Fibroblast of lung (primary cell): Measurements from ENCODE around the gene DDX42. TPM values are rescaled to one million over a fixed set of nuclear protein-coding genes. Genes with fewer than 3 reads are reported as not detected.

Experiments used
- DNase-seq, 2 donors: peaks; one replicate each; pipeline versions ENCODE4 v3.0.0 to v3.0.0-alpha.2; 2010; ENCODE audit warnings: low read depth in 2 of 2
- H2AFZ ChIP-seq: 2 replicates; pipeline ENCODE4 v1.5.1; 2012; ENCODE audit warnings: low read length, control low read depth, inconsistent platforms
- H3K27ac ChIP-seq: 2 replicates; pipeline ENCODE4 v1.5.1; 2011; ENCODE audit warnings: low read length, control low read depth; ENCODE audit not compliant: insufficient read depth
- H3K27me3 ChIP-seq: 2 replicates; pipeline ENCODE4 v1.5.1; 2011; ENCODE audit warnings: mild to moderate bottlenecking, low read length; ENCODE audit not compliant: control insufficient read depth, insufficient read depth
- H3K36me3 ChIP-seq: 2 replicates; pipeline ENCODE4 v1.5.1; 2011; ENCODE audit warnings: low read length; ENCODE audit not compliant: control insufficient read depth, insufficient read depth
- H3K4me1 ChIP-seq: 2 replicates; pipeline ENCODE4 v1.5.1; 2011; ENCODE audit warnings: low read length; ENCODE audit not compliant: control insufficient read depth, insufficient read depth; ENCODE audit errors: extremely low read depth
- H3K4me2 ChIP-seq: 2 replicates; pipeline ENCODE4 v1.5.1; 2011; ENCODE audit warnings: low read length, control low read depth; ENCODE audit not compliant: insufficient read depth; ENCODE audit errors: extremely low read depth
- H3K4me3 ChIP-seq, 4 experiments: fragments of 200-600 bp in 1 of 4; sonication (generic) in 1 of 4; replicated peaks in 1 of 4; 2 replicates each; pipeline ENCODE4 v1.5.1; 2011 to 2016; ENCODE audit warnings: low read length in 4 of 4, low read depth in 3 of 4, mild to moderate bottlenecking in 3 of 4, control low read depth in 2 of 4, inconsistent platforms in 1 of 4, mixed read lengths in 1 of 4; ENCODE audit not compliant: insufficient read depth in 1 of 4; ENCODE audit errors: control extremely low read depth in 1 of 4
- H3K79me2 ChIP-seq: 2 replicates; pipeline ENCODE4 v1.5.1; 2012; ENCODE audit warnings: mild to moderate bottlenecking, low read length, inconsistent platforms; ENCODE audit not compliant: control insufficient read depth, insufficient read depth
- H3K9ac ChIP-seq: 2 replicates; pipeline ENCODE4 v1.5.1; 2011; ENCODE audit warnings: mild to moderate bottlenecking, low read length, control low read depth; ENCODE audit not compliant: insufficient read depth
- H3K9me3 ChIP-seq: 2 replicates; pipeline ENCODE4 v1.5.1; 2012; ENCODE audit warnings: low read depth, low read length; ENCODE audit not compliant: control insufficient read depth, insufficient read depth
- H4K20me1 ChIP-seq: 2 replicates; pipeline ENCODE4 v1.5.1; 2011; ENCODE audit warnings: low read length; ENCODE audit not compliant: control insufficient read depth, insufficient read depth; ENCODE audit errors: extremely low read depth
- CTCF ChIP-seq, 2 donors: IDR thresholded peaks in 1 of 2; conservative IDR thresholded peaks in 1 of 2; 1 replicate in 1 of 2; 2 replicates in 1 of 2; pipeline ENCODE4 v1.5.1; 2011 to 2012; ENCODE audit warnings: low read length in 2 of 2, control low read depth in 1 of 2, inconsistent platforms in 1 of 2, low read depth in 1 of 2, mild to moderate bottlenecking in 1 of 2
- EZH2 ChIP-seq: IDR thresholded peaks from 2 replicates; pipeline ENCODE4 v1.5.1; 2012; ENCODE audit warnings: low read length, control low read depth, mild to moderate bottlenecking; ENCODE audit errors: missing control alignments
- polyA plus RNA-seq, 2 donors: library from polyadenylated mRNA; depleted of rRNA in 1 of 2; stranded (reverse) in 1 of 2; unstranded in 1 of 2; fragments of >200 nt; gene quantifications; 2 replicates each; pipeline ENCODE4 v1.2.1, GENCODE V29; 2011 to 2012; ENCODE audit warnings: missing spikeins in 1 of 2
- total RNA-seq: library from RNA; depleted of rRNA; stranded (reverse); fragments of >200 nt; gene quantifications from 2 replicates; pipeline ENCODE4 v1.2.1, GENCODE V29; 2014

The DDX42 gene
- total and polyA plus RNA-seq, 2 donors (not counting 1 experiment from before 2014, with no cell fraction given), result 61.8 to 81.5 TPM

DNA sequence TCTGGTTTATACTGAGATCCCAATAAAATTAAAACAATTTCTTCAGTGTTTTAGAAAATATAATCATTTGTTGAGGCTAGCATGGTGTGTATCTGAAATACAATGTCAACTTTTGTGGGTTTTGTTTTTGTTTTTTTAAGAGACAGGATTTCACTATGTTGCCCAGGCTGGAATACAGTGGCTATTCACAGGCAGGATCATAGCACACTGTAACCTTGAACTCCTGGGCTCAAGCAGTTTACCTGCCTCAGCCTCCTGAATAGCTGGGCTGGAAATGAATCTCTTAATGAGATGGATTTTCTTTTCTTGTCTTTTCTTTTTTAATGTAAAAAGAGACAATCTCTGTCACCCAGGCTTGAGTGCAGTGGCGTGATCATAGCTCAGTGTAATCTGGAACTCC, 12.1 kb downstream of the DDX42 start:
- Histone ChIP-seq H2AFZ (no peak overlapping the region), H3K4me2 (no peak overlapping the region), H4K20me1 (no peaks in the 10 kb centered on the region), H3K36me3 (peaks cover 10% of the 10 kb centered on the region), H3K9me3 (no peaks in the 10 kb centered on the region), H3K9ac (no peak overlapping the region), H3K4me3 (no peak overlapping the region), H3K4me1 (no peaks in the 10 kb centered on the region), H3K27me3 (no peaks in the 10 kb centered on the region), H3K79me2 (peaks cover 68% of the 10 kb centered on the region), H3K27ac (no peak overlapping the region)
- no peak for DNase-seq
- no peak for TF ChIP-seq EZH2
- no peak for TF ChIP-seq CTCF (conservative IDR thresholded peaks at IDR 0.05 in 1 of 2, IDR thresholded peaks at IDR 0.05 in 1 of 2; ENCODE audit: low read depth in 1 of 2, low read length in 2 of 2)

DNA sequence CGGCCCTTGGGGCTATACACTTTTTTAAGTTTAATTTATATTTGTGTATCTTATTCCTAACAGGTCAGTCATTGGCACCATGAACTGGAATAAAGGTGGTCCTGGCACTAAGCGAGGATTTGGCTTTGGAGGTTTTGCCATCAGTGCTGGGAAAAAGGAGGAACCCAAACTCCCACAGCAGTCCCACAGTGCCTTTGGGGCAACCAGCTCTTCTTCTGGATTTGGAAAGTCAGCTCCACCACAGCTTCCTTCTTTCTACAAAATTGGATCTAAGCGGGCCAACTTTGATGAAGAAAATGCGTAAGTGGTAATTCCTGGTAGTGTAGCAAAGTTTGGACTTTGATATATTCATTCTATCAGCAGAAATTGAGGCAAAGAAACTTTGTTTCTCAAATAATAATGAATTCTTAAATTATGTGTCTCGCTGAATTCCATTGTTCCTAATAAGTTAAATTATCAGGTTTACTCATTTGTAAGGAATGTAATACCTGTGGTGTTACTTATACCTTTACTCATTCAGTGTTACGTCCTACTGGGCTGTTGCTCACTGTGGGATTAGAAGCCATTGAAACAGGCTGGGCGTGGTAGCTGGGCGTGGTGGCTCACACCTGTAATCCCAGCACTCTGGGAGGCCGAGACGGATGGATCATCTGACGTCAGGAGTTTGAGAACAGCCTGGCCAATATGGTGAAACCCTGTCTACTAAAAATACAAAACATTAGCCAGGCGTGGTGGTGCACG, 13.2 kb downstream of the DDX42 start:
- no peak for TF ChIP-seq CTCF (conservative IDR thresholded peaks at IDR 0.05 in 1 of 2, IDR thresholded peaks at IDR 0.05 in 1 of 2; ENCODE audit: low read depth in 1 of 2, low read length in 2 of 2)
- no peak for TF ChIP-seq EZH2
- no peak overlapping the region for H3K4me3 ChIP-seq
- H4K20me1 ChIP-seq, result no peaks in the 10 kb centered on the region
- no peak for DNase-seq
- H3K4me1 ChIP-seq, result no peaks in the 10 kb centered on the region
- no peaks in the 10 kb centered on the region for H3K27me3 ChIP-seq
- H3K27ac ChIP-seq, result no peak overlapping the region
- no peak overlapping the region for H2AFZ ChIP-seq
- H3K79me2 ChIP-seq, result peaks cover 63% of the 10 kb centered on the region
- H3K36me3 ChIP-seq, result peaks cover 10% of the 10 kb centered on the region
- H3K4me2 ChIP-seq, result no peak overlapping the region
- H3K9me3 ChIP-seq, result no peaks in the 10 kb centered on the region
- H3K9ac ChIP-seq, result no peak overlapping the region

GRCh38 chr17:63790057-63790456, 16.1 kb downstream of the DDX42 start:
- Histone ChIP-seq H3K27ac (no peak overlapping the region), H3K9me3 (no peaks in the 10 kb centered on the region), H3K9ac (no peak overlapping the region), H3K4me1 (no peaks in the 10 kb centered on the region), H4K20me1 (peaks cover 1% of the 10 kb centered on the region), H3K36me3 (peaks cover 15% of the 10 kb centered on the region), H3K4me2 (no peak overlapping the region), H3K79me2 (peaks cover 38% of the 10 kb centered on the region), H3K27me3 (no peaks in the 10 kb centered on the region), H3K4me3 (no peak overlapping the region), H2AFZ (no peak overlapping the region)
- TF ChIP-seq EZH2 (no peak), CTCF (conservative IDR thresholded peaks at IDR 0.05 in 1 of 2, IDR thresholded peaks at IDR 0.05 in 1 of 2; ENCODE audit: low read depth in 1 of 2, low read length in 2 of 2) (no peak)
- DNase-seq, result no peak
